Ramos (cell line): ENCODE results near the gene IAH1.

Experiments
- in situ Hi-C: fragments of 300-500 bp; cut with MboI; formaldehyde crosslinking; loops from one replicate; pipeline ENCODE4 v1.14.3; 2022; ENCODE audit warnings: low sequenced_read_pairs; ENCODE audit not compliant: unreplicated experiment

IAH1 gene, protein sequence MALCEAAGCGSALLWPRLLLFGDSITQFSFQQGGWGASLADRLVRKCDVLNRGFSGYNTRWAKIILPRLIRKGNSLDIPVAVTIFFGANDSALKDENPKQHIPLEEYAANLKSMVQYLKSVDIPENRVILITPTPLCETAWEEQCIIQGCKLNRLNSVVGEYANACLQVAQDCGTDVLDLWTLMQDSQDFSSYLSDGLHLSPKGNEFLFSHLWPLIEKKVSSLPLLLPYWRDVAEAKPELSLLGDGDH

DNA sequence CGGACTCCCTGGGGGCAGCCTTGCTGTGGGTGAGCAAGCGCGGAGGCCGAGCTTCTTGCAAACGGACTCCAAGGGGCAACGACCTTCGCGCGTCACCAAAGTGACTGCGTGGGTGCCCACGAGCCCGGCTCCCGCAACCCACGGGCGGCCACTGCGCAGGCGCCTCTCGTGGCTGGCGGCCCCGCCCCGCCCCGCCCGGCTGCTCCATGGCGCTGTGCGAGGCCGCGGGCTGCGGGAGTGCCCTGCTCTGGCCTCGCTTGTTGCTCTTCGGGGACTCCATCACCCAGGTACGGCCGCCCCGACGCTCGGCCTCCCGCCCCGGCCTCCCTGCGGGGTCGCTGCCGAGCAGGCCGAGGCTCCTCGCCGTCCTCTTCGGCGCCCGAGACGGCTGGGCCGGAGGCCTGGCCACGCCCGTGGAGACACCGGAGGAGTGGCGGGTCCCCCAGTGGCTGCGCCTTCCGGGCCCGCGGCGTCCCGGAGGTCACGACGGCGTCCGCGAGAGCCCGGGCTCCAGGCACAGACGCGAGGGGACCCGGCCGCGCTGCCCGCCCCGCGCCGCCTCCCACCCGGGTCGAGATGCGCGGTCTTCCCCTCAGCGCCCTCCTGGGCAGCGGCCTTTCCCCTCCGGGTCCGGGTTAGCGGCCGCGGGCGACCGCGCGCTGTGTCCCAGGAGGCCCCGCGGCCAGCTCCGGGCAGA lies at the start of gene IAH1:
Gene IAH1, plus strand, starts transcription at position 191 of the 697 bp plus-strand sequence. Its CDS starts 16 bp downstream, at position 207.
- in situ Hi-C loops: no loop called here

DNA sequence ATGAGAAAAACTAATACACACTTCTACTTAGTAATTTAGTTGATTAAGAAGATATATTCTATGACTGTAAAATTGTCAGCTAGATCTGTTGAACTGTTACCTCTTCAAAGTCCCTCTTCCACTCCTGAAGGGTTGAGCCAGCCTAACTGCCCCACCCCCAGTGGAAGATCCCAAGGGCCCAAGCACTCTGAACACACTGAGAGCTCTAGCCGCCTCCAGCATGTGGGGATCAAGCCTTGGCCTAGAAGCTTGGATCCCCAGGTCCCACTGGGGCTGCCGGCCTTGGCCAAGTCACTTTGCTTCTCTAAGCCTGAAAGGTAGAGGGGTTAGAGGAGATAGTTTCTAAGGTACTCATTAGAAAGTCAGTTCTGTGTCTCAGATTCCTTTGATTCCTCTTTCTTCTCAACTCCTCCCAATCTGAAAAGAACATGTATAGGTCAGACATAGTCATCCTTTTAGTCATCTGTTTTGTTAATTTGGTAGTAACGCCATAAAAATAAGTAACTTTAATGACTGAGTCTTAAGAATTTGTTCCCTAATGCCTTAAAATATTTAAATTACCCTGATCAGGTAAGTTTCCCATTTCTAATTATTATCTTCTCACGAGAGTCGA lies 45.3 kb upstream of the IAH1 start:
- in situ Hi-C loops: no loop called here

DNA sequence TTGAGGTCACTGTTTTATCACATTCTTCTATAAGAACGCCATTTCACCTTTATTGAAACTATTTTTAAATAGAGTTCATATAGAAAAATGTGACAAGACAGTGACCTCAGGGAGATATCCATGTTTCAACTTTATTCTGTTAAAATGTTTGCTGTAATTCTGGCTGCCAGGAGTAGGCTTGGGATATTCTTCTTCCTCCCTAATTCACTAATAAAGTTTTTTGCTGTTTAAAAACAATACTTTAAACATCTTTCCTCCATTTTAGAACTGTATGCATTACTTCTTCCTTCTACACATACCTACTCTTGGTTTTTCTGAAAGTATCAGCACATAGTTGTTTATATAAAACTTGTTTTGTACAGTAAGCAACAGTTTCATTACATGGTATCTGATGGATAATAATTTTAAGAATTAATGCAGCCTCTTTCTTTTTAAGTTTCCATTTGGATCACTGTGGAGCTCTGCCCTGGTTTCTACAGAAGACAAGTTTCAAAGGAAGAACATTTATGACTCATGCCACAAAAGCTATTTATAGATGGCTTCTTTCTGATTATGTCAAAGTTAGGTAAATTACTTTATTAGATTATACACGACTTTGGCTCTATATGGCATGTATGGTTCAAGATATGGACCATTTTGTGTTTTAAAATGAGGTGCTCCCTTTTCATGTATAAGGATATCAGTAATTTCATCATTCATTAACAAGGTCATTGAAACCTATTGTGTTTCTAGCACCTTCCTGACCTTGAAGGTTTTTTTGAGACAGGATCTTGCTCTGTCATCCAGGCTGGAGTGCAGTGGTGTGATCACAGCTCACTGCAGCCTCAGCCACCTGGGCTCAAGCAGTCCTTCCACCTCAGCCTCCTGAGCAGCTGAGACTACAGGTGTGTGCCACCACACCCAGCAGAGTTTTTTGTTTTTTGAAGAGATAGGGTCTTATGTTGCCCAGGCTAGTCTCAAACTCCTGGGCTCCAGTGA lies 43.7 kb upstream of the IAH1 start:
- in situ Hi-C loops: no loop called here

GRCh38 chr2:9434489-9434888 lies 39.9 kb upstream of the IAH1 start:
- in situ Hi-C loops: no loop called here

DNA sequence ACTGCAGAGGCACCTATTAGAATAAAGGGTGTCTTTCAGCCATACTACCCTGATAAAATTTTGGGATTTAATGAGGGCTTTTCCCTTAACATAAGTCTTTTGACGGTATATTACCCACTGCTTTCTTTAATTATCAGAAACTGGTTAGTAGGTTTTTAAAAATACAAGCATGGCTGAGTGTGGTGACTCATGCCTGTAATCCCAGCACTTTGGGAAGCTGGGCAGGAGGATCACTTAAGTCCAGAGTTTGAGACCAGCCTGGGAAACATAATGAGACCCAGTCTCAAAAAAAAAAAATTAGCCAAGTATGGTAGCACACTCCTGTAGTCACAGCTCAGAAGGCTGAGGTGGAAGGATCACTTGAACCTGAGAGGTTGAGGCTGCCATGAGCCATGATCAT lies 34.8 kb upstream of the IAH1 start:
- in situ Hi-C loops: no loop called here

DNA sequence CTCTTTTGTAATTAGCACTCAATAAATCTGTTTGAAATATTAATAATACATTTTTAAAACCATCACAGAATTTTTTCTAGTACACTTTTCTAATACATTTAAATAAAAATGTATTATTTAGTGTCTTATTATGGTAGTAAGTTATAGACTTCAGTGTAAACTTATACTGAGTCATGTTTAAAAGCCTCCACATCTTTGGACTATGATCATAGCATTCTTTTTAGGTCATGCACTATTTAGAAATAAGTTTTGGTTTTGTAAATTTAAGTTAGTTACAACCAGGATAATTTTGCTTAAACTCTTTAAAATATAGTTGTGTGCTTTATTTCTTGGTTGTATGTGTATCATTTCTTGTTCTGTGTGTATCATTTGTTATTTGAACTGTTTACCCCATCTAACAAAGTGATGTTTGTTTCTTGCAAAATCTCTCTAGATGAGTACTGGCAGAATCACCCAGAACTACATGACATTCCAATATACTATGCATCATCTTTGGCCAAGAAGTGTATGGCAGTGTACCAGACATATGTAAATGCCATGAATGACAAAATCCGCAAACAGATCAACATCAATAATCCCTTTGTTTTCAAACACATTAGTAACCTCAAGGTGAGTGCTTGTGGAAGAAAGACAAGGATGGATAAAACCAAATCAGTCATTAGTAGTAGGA lies 34.2 kb upstream of the IAH1 start:
- in situ Hi-C loops: no loop called here

GRCh38 chr2:9441556-9441955 lies 32.8 kb upstream of the IAH1 start:
- in situ Hi-C loops: no loop called here

- in situ Hi-C loops: no loop called here
These were observed 30.8 kb upstream of the IAH1 start for GRCh38 chr2:9443526-9443925.

DNA sequence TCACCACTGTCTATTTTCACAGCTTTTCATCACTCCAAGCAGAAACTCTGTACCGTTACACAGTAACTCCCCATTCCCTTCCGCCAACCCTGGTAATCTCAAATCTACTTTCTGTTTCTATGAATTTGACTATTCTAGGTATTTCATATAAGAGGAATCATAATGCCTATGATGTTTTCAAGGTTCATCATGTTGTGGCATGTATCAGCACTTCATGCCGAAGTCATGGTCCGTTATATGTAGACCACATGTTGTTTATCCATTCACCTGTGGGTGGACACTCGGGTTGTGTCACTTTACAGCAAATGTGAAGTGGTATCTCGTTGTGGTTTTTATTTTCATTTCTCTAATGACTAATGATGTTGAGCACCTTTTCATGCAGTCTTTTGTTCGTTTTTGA lies 29.3 kb upstream of the IAH1 start:
- in situ Hi-C loops: no loop called here

- in situ Hi-C loops: no loop called here
These were observed 23.1 kb upstream of the IAH1 start for GRCh38 chr2:9451231-9451630.

DNA sequence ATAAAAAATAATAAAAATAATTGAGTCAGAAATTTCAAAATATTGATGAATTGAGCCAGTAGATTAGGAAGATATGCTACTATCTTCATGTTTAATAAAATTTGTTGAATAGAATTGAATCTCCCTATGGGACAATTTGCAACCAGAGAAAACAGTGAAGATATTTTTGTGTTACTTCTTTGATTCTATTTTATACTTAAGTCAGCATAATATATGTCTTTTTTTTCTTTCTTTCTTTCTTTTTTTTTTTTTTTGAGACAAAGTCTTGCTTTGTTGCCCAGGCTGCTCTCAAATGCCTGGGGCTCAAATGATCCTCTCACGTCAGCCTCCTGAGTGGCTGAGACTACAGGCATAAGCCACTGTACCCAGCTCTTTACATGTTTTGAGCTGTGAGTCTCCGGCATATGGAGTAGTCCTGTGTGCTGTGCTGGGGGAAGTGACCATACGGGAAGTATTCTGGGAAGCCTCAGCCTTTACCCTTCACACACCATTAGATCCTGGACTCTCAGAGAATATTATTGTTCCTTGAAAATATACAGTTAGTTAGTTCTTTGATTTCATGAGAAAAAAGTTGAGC lies 13.8 kb upstream of the IAH1 start:
- in situ Hi-C loops: no loop called here

DNA sequence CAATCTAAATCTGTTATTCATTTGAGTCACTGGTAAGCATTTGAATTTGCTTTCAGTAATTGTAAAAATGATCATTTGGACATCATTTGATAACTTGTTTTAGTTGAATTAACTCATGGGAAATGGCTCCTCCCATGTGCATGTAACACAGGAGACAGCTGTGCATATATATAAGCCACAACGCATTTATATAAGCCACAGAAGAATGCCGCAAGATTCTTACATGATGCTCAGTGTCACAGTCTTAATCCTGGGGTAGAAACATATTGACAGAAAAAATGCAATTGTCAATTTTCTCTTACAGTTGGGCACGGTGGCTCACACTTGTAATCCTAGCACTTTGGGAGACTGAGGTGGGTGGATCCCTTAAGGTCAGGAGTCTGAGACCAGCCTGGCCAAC lies 13.3 kb upstream of the IAH1 start:
- in situ Hi-C loops: no loop called here

GRCh38 chr2:9462313-9462712 lies 12.0 kb upstream of the IAH1 start:
- in situ Hi-C loops: no loop called here

GRCh38 chr2:9462886-9463697 lies 11.3 kb upstream of the IAH1 start:
- in situ Hi-C loops: no loop called here

DNA sequence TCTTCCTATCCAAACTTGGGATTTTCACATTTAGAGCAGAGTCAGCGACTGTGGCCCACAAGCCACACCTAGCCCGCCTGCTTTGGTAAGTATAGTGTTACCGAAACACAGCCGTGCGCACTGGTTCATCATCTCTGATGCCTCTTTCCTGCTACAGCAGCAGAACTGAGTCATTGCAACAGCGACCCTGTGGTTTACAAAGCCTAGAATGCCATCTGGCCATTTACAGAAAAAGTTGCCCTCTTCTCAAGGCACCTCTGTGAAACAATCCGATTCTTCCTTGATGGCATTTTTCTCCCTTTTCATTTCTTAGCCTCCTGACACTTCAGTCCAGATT lies 10.7 kb upstream of the IAH1 start:
- in situ Hi-C loops: no loop called here

DNA sequence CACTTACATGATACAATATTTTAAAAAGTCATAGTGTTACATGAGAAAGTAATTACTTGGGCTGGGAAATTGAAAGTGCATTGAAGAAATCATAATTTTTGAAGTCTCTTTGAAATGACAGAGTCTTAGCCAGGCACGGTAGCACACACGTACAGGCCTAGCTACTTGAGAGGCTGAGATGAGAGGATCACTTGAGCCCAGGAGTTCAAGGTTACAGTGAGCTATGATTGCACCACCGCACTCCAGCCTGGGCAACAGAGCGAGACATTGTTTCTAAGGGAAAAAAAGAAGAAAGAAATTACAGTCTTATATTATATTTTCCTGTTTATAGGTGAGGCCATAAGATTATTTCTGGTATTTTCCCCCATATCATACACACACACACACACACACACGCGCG lies 9.2 kb upstream of the IAH1 start:
- in situ Hi-C loops: no loop called here

DNA sequence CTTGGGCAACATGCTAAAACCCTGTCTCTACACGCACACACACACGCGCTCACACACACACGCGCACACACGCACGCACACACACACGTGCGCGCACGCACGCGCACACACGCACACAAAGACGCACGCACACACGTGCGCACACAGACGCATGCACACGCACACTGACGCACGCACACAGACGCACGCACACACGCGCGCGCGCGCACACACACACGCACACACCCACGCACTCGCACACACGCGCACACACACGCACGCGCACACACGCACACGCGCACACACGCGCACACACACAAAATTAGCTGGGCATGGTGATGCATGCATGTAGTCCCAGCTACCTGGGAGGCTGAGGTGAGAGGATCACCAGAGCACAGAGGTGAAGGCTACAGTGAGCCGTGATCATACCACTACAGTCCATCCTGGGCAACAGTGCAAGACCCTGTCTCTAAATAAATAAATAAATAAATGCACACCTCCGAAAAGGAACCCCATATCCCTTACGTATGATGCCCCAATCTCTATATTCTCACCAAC lies 8.1 kb upstream of the IAH1 start:
- in situ Hi-C loops: no loop called here

DNA sequence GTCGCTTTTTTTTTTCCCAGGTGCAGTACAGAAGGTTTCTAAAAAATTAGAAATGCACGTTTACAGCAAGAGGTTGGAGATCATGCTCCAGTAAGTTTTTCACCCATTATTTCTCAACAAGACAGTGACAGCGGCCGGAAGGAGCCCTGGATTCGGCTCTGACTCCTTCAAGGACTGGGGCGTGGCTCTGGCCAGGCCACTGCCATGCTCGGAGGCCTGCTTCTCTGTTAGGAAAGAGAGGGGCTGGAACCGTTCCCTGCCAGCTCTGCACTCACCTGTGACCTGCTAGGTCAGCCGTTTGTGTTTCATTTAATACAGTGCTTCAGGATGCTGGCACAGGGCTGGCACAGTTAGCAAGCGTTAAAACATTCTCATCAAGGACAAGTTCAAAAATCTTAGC lies 6.7 kb upstream of the IAH1 start:
- in situ Hi-C loops: no loop called here

GRCh38 chr2:9471206-9471605 lies 3.1 kb upstream of the IAH1 start:
- in situ Hi-C loops: no loop called here
